Measurements from ENCODE around the gene ZNF423.

DNA sequence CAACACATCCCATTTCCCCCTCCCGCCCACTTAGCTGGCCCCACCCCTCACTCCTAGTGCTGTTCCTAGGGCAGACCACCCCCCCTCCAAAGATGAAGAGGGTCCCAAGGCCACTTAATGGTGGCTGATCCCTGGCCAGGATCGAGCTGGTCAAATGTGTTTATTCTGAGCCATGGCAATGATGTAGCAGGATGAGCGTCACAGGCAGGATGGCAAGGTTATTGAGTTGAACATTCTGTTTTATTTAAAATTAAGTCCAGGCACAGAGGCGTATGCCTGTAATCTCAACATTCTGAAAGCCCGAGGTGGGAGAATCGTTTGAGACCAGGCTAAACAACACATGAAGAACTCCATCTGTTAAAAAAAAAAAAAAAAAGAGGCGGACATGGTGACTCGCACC, 12.2 kb downstream of the ZNF423 start:
- TF ChIP-seq, protein P1, sequence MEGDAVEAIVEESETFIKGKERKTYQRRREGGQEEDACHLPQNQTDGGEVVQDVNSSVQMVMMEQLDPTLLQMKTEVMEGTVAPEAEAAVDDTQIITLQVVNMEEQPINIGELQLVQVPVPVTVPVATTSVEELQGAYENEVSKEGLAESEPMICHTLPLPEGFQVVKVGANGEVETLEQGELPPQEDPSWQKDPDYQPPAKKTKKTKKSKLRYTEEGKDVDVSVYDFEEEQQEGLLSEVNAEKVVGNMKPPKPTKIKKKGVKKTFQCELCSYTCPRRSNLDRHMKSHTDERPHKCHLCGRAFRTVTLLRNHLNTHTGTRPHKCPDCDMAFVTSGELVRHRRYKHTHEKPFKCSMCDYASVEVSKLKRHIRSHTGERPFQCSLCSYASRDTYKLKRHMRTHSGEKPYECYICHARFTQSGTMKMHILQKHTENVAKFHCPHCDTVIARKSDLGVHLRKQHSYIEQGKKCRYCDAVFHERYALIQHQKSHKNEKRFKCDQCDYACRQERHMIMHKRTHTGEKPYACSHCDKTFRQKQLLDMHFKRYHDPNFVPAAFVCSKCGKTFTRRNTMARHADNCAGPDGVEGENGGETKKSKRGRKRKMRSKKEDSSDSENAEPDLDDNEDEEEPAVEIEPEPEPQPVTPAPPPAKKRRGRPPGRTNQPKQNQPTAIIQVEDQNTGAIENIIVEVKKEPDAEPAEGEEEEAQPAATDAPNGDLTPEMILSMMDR (IDR thresholded peaks at IDR 0.05), result no peak
- no peak for TF ChIP-seq POLR2A (IDR thresholded peaks at IDR 0.05)

Data from lower leg skin (tissue), 3 donors.